GM23338 (cell line): ENCODE data around the gene PEX11A.

Experiments
- CTCF ChIP-seq, 2 experiments: fragments of 200-600 bp in 1 of 2; sonication (generic) in 1 of 2; conservative IDR thresholded peaks; 2 replicates each; pipeline versions ENCODE4 v1.5.1 to v1.6.1; 2016 to 2017; ENCODE audit warnings: antibody characterized with exemption in 2 of 2, low read depth in 2 of 2, mild to moderate bottlenecking in 2 of 2, moderate library complexity in 1 of 2
- REST ChIP-seq: IDR thresholded peaks from one replicate; pipeline ENCODE4 v1.6.1; 2018; ENCODE audit warnings: antibody characterized with exemption; ENCODE audit not compliant: unreplicated experiment

GRCh38 chr15:89633585-89633984 lies 57.0 kb downstream of the PEX11A start:
- TF ChIP-seq REST (no peak), CTCF (conservative IDR thresholded peaks at IDR 0.05; ENCODE audit: low read depth in 2 of 2) (no peak)
